T1000 (cell line): ENCODE data around the gene DNLZ.

Experiments used
- DNase-seq: peaks from one replicate; lab custom pipeline; 2025; ENCODE audit warnings: mixed read lengths; lab: John Stamatoyannopoulos, UW

DNLZ gene

GRCh38 chr9:136395345-136396218 is 32.0 kb upstream of the DNLZ start:
- DNase-seq: no peak

- no peak for DNase-seq
Observed at GRCh38 chr9:136395020-136395340, 31.4 kb upstream of the DNLZ start.

- no peak for DNase-seq
Observed at GRCh38 chr9:136394312-136395019, 30.9 kb upstream of the DNLZ start.

GRCh38 chr9:136393531-136393930 is 30.0 kb upstream of the DNLZ start:
- DNase-seq: no peak

- no peak for DNase-seq
Observed at GRCh38 chr9:136392538-136393449, 29.2 kb upstream of the DNLZ start.

GRCh38 chr9:136391737-136392537 is 28.4 kb upstream of the DNLZ start:
- DNase-seq: no peak

GRCh38 chr9:136389396-136389795 is 25.9 kb upstream of the DNLZ start:
- DNase-seq: no peak

- no peak for DNase-seq
Observed at GRCh38 chr9:136387217-136387616, 23.7 kb upstream of the DNLZ start.

- DNase-seq: no peak
Observed at GRCh38 chr9:136386018-136386417, 22.5 kb upstream of the DNLZ start.

- no peak for DNase-seq
Observed at GRCh38 chr9:136385015-136385414, 21.5 kb upstream of the DNLZ start.

- DNase-seq: no peak
Observed at GRCh38 chr9:136383436-136383835, 19.9 kb upstream of the DNLZ start.

GRCh38 chr9:136381966-136382513 is 18.5 kb upstream of the DNLZ start:
- DNase-seq: no peak

- no peak for DNase-seq
Observed at GRCh38 chr9:136381311-136381710, 17.8 kb upstream of the DNLZ start.

- no peak for DNase-seq
Observed at GRCh38 chr9:136380381-136380780, 16.8 kb upstream of the DNLZ start.

GRCh38 chr9:136379891-136380290 is 16.3 kb upstream of the DNLZ start:
- no peak for DNase-seq

- DNase-seq: no peak
Observed at GRCh38 chr9:136379401-136379800, 15.9 kb upstream of the DNLZ start.

GRCh38 chr9:136379003-136379287 is 15.4 kb upstream of the DNLZ start:
- no peak for DNase-seq

- no peak for DNase-seq
Observed at GRCh38 chr9:136378170-136379002, 14.8 kb upstream of the DNLZ start.

- DNase-seq: no peak
Observed at GRCh38 chr9:136377341-136378169, 14.0 kb upstream of the DNLZ start.

- DNase-seq: no peak
Observed at GRCh38 chr9:136376457-136376856, 12.9 kb upstream of the DNLZ start.
